Esophagus muscularis mucosa (tissue), 4 donors: ENCODE measurements around the gene TAGLN2.

Source experiments
- EP300 ChIP-seq: sonication (generic); formaldehyde crosslinking; IDR thresholded peaks from one replicate; pipeline ENCODE4 v1.6.1; 2017; ENCODE audit warnings: antibody characterized with exemption
- POLR2A ChIP-seq: fragments of 450-650 bp; IDR thresholded peaks from one replicate; pipeline ENCODE4 v1.6.1; 2017; ENCODE audit warnings: antibody characterized with exemption, moderate library complexity, mild to moderate bottlenecking, low read depth
- TF ChIP-seq, protein P1 (sequence below), 3 experiments: fragments of 200-600 bp in 2 of 3; fragments of 450-650 bp in 1 of 3; sonication (generic) in 2 of 3; IDR thresholded peaks; one replicate each; pipeline ENCODE4 v1.5.1; 2017 to 2019; ENCODE audit warnings: antibody characterized with exemption in 3 of 3, mild to moderate bottlenecking in 2 of 3, moderate library complexity in 1 of 3

- TF ChIP-seq EP300, result no peak
- TF ChIP-seq POLR2A, result no peak
- TF ChIP-seq, protein P1, sequence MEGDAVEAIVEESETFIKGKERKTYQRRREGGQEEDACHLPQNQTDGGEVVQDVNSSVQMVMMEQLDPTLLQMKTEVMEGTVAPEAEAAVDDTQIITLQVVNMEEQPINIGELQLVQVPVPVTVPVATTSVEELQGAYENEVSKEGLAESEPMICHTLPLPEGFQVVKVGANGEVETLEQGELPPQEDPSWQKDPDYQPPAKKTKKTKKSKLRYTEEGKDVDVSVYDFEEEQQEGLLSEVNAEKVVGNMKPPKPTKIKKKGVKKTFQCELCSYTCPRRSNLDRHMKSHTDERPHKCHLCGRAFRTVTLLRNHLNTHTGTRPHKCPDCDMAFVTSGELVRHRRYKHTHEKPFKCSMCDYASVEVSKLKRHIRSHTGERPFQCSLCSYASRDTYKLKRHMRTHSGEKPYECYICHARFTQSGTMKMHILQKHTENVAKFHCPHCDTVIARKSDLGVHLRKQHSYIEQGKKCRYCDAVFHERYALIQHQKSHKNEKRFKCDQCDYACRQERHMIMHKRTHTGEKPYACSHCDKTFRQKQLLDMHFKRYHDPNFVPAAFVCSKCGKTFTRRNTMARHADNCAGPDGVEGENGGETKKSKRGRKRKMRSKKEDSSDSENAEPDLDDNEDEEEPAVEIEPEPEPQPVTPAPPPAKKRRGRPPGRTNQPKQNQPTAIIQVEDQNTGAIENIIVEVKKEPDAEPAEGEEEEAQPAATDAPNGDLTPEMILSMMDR (IDR thresholded peaks at IDR 0.05), result no peak
Observed at GRCh38 chr1:159972443-159973205, 47.3 kb upstream of the TAGLN2 start.
